Mesenteric fat pad (tissue), 1 donor: ENCODE data around the gene GTF2A2. TPM values are rescaled to one million over a fixed set of nuclear protein-coding genes. Genes with fewer than 3 reads are reported as not detected.

Experiments used
- DNase-seq: peaks from one replicate; pipeline ENCODE4 v3.0.0-alpha.2; 2020; ENCODE audit warnings: low spot score
- total RNA-seq: library from RNA; stranded (reverse); fragmentation: NEBNext Ultra II Directional; extraction: Animal tissue kit (Norgen Biotek cat#: 25700); gene quantifications from one replicate; pipeline ENCODE4 v1.2.1, GENCODE V29; 2021
- donor health status: DM: yes; HTN: yes; CAD: no.

Gene GTF2A2
- total RNA-seq, 1 donor from 2014 or later: 94.7 TPM

DNA sequence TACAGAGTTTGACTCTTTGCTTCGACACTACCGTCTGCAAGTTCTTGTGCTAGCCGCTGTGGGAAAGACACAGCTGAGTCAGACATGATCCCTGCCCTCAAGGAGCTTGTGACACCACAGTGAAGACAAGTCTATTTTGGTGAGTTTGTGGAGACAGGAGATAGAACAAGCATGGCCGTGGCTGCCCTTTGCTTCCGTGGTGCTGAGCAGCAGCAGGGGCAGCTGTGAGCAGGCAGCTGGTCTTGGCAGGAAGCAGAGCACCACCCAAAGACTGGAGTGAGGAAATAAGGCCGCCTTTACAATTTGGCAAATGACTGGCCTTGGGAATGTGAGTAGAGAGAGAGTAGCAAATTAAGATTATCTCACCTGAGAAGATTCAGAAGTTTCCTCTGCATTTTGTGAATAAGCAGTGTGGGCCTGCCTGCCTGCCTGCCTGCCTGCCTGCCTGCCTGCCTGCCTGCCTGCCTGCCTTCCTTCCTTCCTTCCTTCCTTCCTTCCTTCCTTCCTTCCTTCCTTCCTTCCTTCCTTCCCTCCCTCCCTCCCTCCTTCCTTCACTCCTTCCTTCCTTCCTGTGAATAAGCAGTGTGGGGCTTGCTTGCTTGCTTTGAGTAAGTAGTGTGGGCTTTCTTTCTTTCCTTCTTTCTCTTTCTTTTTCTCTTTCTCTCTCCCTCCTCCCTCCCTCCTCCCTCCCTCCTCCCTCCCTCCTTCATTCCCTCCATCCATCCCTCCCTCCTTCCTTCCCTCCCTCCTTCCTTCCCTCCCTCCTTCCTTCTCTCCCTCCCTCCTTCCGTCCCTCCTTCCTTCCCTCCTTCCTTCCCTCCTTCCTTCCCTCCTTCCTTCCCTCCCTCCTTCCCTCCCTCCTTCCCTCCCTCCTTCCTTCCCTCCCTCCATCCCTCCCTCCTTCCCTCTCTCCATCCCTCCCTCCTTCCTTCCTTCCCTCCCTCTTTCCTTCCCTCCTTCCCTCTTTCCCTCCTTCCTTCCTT, 47.3 kb downstream of the GTF2A2 start:
- no peak for DNase-seq

DNA sequence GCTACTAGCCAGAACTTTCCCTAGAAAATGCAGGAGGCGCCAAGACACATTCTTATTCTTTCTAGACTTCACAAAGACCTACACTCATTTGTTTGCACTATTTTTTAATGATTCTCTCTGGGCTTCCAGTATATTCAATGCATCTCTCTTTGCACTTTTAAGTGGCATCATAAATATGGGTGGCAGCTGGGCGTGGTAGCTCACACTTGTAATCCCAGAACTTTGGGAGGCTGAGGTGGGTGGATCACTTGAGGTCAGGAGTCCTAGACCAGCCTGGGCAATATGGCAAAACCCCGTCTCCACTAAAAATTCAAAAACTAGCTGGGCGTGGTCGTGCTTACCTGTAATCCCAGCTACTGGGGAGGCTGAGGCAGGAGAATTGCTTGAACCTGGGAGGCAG, 51.3 kb downstream of the GTF2A2 start:
- no peak for DNase-seq

DNA sequence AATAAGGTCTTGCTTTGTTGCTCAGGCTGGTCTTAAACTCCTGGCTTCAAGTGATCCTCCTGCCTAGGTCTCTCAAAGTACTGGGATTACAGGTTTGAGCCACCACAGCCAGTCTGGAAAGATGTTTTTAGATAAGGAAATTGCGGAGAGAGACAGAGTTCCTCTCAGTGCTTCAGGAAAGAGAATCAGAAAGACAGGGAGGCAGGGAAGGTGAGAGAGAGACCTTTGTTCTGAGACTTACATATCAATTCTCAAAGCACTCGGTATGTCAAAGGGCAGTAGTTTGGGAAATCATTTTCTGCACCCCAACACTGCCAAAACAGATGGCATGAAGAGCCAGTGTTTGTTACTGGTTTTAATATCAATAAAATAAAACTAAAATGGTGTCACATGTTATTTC, 58.9 kb downstream of the GTF2A2 start:
- no peak for DNase-seq

DNA sequence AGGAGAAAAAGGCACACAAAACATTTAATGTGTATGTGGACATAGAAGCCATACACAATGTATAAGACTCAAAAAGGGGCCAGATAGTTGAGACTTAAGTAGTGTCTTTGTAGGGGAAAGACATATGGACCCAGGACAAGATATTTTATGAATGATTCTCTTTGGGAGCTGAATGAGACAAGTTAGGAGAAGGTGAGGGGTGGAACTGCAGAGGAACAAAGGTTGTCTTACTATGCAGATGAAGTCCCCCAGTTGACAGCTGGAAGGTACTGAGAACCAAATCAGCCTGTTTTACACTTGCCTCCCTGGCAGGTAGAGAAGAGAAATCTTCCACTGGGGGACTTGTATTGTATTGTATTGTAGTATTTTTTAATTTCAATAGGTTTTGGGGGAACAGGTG, 60.7 kb downstream of the GTF2A2 start:
- DNase-seq: no peak

DNA sequence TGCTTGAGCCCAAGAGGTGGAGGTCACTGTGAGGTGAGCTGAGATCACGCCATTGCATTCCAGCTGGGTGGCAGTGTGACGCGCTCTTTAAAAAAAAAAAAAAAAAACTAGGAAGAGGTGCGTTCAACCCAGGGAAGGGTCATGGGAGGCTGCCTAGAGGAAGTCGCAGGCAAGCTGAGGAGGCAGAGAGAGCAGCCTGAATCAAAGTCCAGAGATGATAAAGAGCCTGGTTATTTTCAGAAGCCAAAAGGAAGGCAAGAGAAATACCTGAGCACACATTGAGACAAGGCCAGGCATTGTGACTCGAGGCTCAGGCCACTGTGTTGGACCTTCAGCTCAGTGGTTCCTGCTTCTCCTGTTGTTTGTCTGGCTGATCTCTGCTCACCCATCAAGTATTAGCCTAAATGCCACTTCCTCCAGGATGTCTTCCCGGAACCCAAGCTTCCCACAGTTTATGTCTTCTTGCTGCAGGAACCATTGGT, 61.8 kb downstream of the GTF2A2 start:
- no peak for DNase-seq

DNA sequence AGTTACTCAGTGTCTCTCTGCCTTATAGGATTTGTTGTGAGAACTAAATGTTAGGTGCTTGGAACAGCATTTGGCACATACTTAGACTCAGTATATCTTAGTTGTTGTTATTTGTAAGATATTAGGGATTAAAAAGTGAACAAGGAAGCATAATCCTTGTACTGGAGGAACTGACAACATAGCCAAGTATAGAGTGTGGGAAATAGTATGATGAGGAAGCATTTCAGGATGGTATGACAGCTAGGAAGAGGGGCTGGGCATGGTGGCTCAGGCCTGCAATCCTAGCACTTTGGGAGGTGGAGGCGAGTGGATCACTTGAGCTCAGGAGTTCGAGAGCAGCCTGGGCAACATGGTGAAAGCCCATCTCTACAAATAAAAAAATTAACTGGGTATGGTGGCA, 62.3 kb downstream of the GTF2A2 start:
- DNase-seq: no peak

DNA sequence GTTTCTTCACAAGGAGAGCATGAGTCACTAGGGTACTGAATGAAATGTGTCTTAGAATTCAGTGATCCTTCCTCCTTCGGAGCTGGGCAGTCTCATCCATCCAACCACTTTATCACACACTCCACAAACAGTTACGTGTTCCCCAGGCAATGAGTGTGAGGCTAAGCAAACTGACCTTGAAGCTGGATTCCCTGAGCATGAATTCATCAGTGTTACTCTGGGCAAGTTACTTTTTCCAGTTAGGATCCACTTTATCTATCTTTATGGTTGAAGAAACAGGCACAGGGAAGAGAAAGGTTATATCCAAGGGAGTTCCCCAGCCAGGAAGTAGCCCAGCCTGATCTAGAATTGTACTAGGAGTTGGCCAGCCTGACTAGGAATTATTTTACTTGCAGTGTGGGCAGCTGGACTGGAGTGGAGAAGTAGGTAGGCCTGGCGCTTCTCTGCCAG, 62.8 kb downstream of the GTF2A2 start:
- no peak for DNase-seq

DNA sequence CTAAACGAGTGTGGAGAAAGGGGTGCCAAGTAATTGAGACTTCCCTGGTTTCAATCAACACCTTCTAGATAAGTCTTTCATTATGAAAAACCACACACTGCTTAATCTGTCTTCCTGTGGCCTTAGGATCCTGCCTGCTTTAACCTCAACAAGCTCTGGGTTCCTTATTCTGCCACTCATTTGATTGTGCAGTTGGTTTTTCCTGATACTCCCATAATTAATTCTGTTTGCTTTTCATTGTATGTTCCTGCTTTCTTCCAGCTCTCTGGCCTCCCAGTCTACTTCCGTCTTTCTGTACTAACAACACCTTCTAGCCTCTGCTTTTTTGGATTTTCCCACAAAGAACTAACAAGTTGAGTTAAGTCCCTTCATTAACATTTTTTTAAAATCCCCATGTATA, 66.0 kb downstream of the GTF2A2 start:
- no peak for DNase-seq

DNA sequence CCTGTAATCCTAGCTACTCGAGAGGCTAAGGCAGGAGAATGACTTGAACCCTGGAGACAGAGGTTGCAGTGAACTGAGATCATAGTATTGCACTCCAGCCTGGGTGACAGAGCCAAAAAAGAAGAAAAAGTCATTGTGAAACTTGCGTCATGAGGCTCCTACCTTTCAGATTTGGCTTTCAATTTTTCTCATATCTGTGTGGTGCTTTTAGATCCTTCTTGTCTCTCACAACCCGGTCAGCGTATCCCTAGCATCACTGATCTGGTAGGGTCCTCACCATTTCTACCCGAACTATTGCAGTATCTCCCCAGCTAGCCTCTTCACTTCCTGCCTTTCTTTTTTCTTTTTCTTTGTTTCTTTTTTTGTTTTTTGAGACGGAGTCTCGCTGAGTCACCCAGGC, 67.3 kb downstream of the GTF2A2 start:
- no peak for DNase-seq

Other genes with a start within 250 kb of the GTF2A2 start
- 0.35 TPM for gene FAM81A, start 219.3 kb downstream of the GTF2A2 start, total RNA-seq
- 0.55 TPM for gene GCNT3, start 45.7 kb downstream of the GTF2A2 start, total RNA-seq
- gene BNIP2, start 31.8 kb upstream of the GTF2A2 start, total RNA-seq: 96.4 TPM